Measurements from ENCODE around the gene MSMB.
"Not testable (repeated sequence)": the region's sequence is repeated elsewhere in the genome, so short reads cannot be mapped to it uniquely, and the experiment has no call there.

MSMB gene

GRCh38 chr10:46004963-46005362 lies 41.1 kb downstream of the MSMB start:
- DNase-seq: no peak

GRCh38 chr10:46002916-46003693 lies 43.0 kb downstream of the MSMB start:
- no peak for DNase-seq

- DNase-seq: not testable (repeated sequence)
These were observed 43.8 kb downstream of the MSMB start for GRCh38 chr10:46002189-46002687.

- no peak for DNase-seq
These were observed 44.8 kb downstream of the MSMB start for GRCh38 chr10:46001187-46001756.

- DNase-seq: no peak
These were observed 45.5 kb downstream of the MSMB start for GRCh38 chr10:46000538-46000937.

GRCh38 chr10:45999955-46000354 lies 46.1 kb downstream of the MSMB start:
- DNase-seq: not testable (repeated sequence)

- no peak for DNase-seq
These were observed 47.9 kb downstream of the MSMB start for GRCh38 chr10:45997994-45998763.

- no peak for DNase-seq
These were observed 48.5 kb downstream of the MSMB start for GRCh38 chr10:45997557-45997956.

- DNase-seq: not testable (repeated sequence)
These were observed 60.5 kb downstream of the MSMB start for GRCh38 chr10:45985590-45985989.

- DNase-seq: not testable (repeated sequence)
These were observed 61.6 kb downstream of the MSMB start for GRCh38 chr10:45984473-45984872.

GRCh38 chr10:45983538-45984186 lies 62.4 kb downstream of the MSMB start:
- DNase-seq: peak; percentile 33

Measured in effector CD4-positive, alpha-beta T cell (primary cell).